HEK293 (cell line): ENCODE results near the gene TEX2.
"Not testable (repeated sequence)": the region's sequence is repeated elsewhere in the genome, so short reads cannot be mapped to it uniquely, and the experiment has no call there.

Experiments used
- CTCF ChIA-PET: fragments of 350-600 bp; formaldehyde crosslinking; extraction: SDS; loops from one replicate; lab custom pipeline; 2021; ENCODE audit warnings: antibody characterized with exemption; lab: Yijun Ruan, JAX
- POLR2A ChIA-PET: fragments of 300-600 bp; formaldehyde crosslinking; extraction: SDS; loops from one replicate; lab custom pipeline; 2020; ENCODE audit warnings: antibody characterized with exemption, inconsistent platforms; lab: Yijun Ruan, JAX
- H3K27ac ChIP-seq: fragments of 200-500 bp; sonication (Bioruptor generic); 2 replicates; pipeline ENCODE4 v1.5.1; 2014; ENCODE audit warnings: low read depth, low read length, control low read depth, inconsistent platforms; ENCODE audit errors: extremely low read depth
- H3K36me3 ChIP-seq, 2 experiments: fragments of 200-500 bp in 1 of 2; sonication (Bioruptor generic) in 1 of 2; 1 replicate in 1 of 2; 2 replicates in 1 of 2; pipeline ENCODE4 v1.5.1; 2014 to 2017; ENCODE audit warnings: inconsistent platforms in 2 of 2, low read length in 2 of 2; ENCODE audit not compliant: control insufficient read depth in 2 of 2, insufficient read depth in 1 of 2
- H3K4me1 ChIP-seq: fragments of 200-500 bp; sonication (Bioruptor generic); 2 replicates; pipeline ENCODE4 v1.5.1; 2014; ENCODE audit warnings: mild to moderate bottlenecking, low read length, inconsistent platforms; ENCODE audit not compliant: control insufficient read depth, insufficient read depth
- H3K4me3 ChIP-seq: 2 replicates; pipeline ENCODE4 v1.5.1; 2011; ENCODE audit warnings: low read depth, mild to moderate bottlenecking, control low read depth, low read length, moderate library complexity
- H3K9me3 ChIP-seq: fragments of 200-500 bp; sonication (Bioruptor generic); 2 replicates; pipeline ENCODE4 v1.5.1; 2014; ENCODE audit warnings: low read depth, low read length, inconsistent platforms; ENCODE audit not compliant: control insufficient read depth, insufficient read depth
- IKZF3 ChIP-seq: fragments of 450-650 bp; IDR thresholded peaks from 2 replicates; pipeline ENCODE4 v1.5.0; 2018; ENCODE audit warnings: missing biosample characterization, mild to moderate bottlenecking, missing genetic modification characterization, moderate library complexity
- KLF8 ChIP-seq: fragments of 450-650 bp; formaldehyde crosslinking; IDR thresholded peaks from 2 replicates; pipeline ENCODE4 v1.5.1; 2016; ENCODE audit warnings: missing biosample characterization, missing genetic modification characterization
- ZIC2 ChIP-seq: fragments of 450-650 bp; formaldehyde crosslinking; IDR thresholded peaks from 2 replicates; pipeline ENCODE4 v1.5.1; 2016; ENCODE audit warnings: missing biosample characterization, missing genetic modification characterization
- ZNF121 ChIP-seq: fragments of 450-650 bp; formaldehyde crosslinking; IDR thresholded peaks from 2 replicates; pipeline ENCODE4 v1.5.1; 2016; ENCODE audit warnings: missing biosample characterization, missing genetic modification characterization
- ZNF175 ChIP-seq: fragments of 450-650 bp; formaldehyde crosslinking; IDR thresholded peaks from 2 replicates; pipeline ENCODE4 v1.5.1; 2016; ENCODE audit warnings: missing biosample characterization, missing genetic modification characterization
- ZNF2 ChIP-seq: fragments of 450-650 bp; formaldehyde crosslinking; IDR thresholded peaks from 2 replicates; pipeline ENCODE4 v1.5.1; 2016; ENCODE audit warnings: missing biosample characterization, missing genetic modification characterization
- ZNF202 ChIP-seq: fragments of 450-650 bp; formaldehyde crosslinking; IDR thresholded peaks from 2 replicates; pipeline ENCODE4 v1.5.1; 2016; ENCODE audit warnings: missing biosample characterization, missing genetic modification characterization, borderline replicate concordance
- ZNF335 ChIP-seq: fragments of 450-650 bp; formaldehyde crosslinking; conservative IDR thresholded peaks from 2 replicates; pipeline ENCODE4 v1.5.1; 2016; ENCODE audit warnings: missing biosample characterization, missing genetic modification characterization
- ZNF394 ChIP-seq: fragments of 450-650 bp; formaldehyde crosslinking; IDR thresholded peaks from 2 replicates; pipeline ENCODE4 v1.5.1; 2016; ENCODE audit warnings: missing biosample characterization, missing genetic modification characterization, mild to moderate bottlenecking, moderate library complexity, borderline replicate concordance
- ZNF664 ChIP-seq: fragments of 450-650 bp; formaldehyde crosslinking; IDR thresholded peaks from 2 replicates; pipeline ENCODE4 v1.5.1; 2016; ENCODE audit warnings: missing biosample characterization, missing genetic modification characterization
- ZXDB ChIP-seq: fragments of 450-650 bp; formaldehyde crosslinking; IDR thresholded peaks from 2 replicates; pipeline ENCODE4 v1.5.1; 2016; ENCODE audit warnings: missing biosample characterization, missing genetic modification characterization
- TF ChIP-seq, protein P1 (sequence below): fragments of 450-650 bp; formaldehyde crosslinking; IDR thresholded peaks from 2 replicates; pipeline ENCODE4 v1.5.1; 2016; ENCODE audit warnings: missing biosample characterization, missing genetic modification characterization

The TEX2 gene

DNA sequence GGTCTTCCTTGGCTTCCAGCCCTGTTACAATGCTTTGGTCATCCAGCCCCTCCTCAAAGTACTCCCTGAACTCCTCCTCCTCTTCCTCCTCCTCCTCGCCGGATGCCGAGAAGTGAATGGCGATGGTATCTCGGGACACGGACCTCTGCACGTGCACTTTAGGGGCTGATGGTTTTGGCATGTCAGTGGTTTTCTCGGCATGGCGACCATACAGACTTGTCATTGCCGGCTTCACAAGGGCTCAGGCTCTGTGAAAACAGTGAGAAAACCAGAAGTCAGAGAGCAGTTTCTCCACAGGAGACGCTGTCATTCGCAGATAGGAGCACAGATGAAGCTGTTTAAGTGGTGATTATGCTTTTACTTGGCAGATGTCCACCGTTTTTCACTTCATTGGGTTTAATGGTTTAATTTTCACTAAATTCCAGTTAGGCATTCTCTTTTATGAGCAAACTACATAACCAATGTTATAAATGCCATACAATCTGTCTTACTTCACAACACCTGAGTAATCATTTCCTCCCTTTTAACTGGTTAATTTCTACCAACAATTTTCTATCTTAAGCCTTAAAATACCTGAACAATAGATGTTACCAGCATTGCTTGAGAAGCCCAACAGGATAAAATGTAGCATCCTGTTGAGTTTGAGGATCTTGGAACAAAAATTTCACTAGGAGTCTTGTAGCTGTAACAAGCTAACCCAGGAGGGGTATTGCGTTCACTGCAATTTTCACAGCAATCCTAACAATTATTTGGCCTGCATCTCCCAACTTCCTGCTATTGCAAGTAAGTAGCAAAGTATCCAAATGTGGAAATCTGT, 48.9 kb downstream of the TEX2 start (continued):
- 0 out of 2 replicates have a peak, but pooled peaks have one; percentile 21 for TF ChIP-seq ZNF394 (tag by site-specific recombination)
- no peak for TF ChIP-seq ZNF2 (tag by site-specific recombination)

DNA sequence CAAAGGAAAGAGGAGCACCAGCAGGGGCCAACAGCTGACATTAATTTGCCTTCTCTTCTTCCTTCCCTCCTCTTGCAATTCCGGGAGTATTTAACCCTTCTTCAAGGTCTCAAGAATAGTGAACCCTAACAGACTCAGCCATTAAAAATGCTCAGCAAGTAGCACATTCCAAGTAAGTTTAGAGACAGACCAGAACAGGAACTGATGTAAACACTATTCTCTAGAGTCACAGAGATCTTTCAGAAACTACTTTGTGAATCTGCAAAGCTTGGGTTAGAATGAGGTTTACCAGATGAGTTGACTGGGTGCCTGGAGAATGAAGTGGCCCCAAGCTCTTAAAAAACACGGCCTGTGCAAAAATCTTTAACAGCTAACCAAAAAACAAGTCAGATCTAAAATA, 50.9 kb downstream of the TEX2 start:
- H3K9me3 ChIP-seq: no peaks in the 10 kb centered on the region
- TF ChIP-seq, protein P1, sequence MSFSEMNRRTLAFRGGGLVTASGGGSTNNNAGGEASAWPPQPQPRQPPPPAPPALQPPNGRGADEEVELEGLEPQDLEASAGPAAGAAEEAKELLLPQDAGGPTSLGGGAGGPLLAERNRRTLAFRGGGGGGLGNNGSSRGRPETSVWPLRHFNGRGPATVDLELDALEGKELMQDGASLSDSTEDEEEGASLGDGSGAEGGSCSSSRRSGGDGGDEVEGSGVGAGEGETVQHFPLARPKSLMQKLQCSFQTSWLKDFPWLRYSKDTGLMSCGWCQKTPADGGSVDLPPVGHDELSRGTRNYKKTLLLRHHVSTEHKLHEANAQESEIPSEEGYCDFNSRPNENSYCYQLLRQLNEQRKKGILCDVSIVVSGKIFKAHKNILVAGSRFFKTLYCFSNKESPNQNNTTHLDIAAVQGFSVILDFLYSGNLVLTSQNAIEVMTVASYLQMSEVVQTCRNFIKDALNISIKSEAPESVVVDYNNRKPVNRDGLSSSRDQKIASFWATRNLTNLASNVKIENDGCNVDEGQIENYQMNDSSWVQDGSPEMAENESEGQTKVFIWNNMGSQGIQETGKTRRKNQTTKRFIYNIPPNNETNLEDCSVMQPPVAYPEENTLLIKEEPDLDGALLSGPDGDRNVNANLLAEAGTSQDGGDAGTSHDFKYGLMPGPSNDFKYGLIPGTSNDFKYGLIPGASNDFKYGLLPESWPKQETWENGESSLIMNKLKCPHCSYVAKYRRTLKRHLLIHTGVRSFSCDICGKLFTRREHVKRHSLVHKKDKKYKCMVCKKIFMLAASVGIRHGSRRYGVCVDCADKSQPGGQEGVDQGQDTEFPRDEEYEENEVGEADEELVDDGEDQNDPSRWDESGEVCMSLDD (tag by site-specific recombination): no peak
- TF ChIP-seq ZNF202 (tag by site-specific recombination) (no peak), ZIC2 (peak; percentile 42; the same call in 1 of the 2 replicates)
- TF ChIP-seq, all 188 proteins: peak for 1
- CTCF ChIA-PET: no interaction called here
- Histone ChIP-seq H3K36me3 (peaks cover 0 to 17% of the 10 kb centered on the region in 2 experiments; a peak in 1 of 3 replicates), H3K4me1 (peaks cover 22% of the 10 kb centered on the region), H3K27ac (no peak overlapping the region), H3K4me3 (no peak overlapping the region)
- POLR2A ChIA-PET: no interaction called here

DNA sequence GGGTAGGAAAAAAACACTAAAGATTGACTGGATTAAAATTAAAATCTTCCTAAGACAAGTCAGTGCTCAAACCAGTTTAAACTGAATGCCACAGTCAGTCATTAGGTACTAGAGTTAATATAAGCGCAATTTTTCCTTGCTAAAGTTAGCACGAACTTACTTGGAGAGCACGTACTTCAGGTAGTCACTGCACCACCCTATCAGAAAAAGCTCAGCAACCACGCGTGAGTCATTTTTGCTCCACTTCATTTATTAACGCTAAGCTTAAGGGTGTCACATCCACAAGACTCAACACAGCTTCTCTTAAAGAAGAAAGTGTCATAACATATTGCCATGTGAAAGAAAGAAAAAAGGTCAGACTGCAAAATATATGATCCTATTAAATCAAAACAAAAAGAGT, 53.1 kb downstream of the TEX2 start:
- Histone ChIP-seq H3K27ac (no peak overlapping the region), H3K9me3 (no peaks in the 10 kb centered on the region), H3K36me3 (peaks cover 0 to 17% of the 10 kb centered on the region in 2 experiments; a peak in 1 of 3 replicates), H3K4me3 (no peak overlapping the region), H3K4me1 (peaks cover 9% of the 10 kb centered on the region)
- ChIA-PET POLR2A (interaction anchor here (0.6 kb wide), 1 partner anchor 46 kb away, joined by 7 read pairs; no protein-coding TSS in a partner anchor), CTCF (interaction anchor here (0.7 to 0.8 kb wide), 2 partner anchors 30 to 60 kb away, joined by 4 to 6 read pairs; no protein-coding TSS in a partner anchor)
- no peak for TF ChIP-seq KLF8 (tag by site-specific recombination)
- no peak for TF ChIP-seq ZNF175
- no peak for TF ChIP-seq ZXDB
- TF ChIP-seq ZNF2 (tag by site-specific recombination): no peak

DNA sequence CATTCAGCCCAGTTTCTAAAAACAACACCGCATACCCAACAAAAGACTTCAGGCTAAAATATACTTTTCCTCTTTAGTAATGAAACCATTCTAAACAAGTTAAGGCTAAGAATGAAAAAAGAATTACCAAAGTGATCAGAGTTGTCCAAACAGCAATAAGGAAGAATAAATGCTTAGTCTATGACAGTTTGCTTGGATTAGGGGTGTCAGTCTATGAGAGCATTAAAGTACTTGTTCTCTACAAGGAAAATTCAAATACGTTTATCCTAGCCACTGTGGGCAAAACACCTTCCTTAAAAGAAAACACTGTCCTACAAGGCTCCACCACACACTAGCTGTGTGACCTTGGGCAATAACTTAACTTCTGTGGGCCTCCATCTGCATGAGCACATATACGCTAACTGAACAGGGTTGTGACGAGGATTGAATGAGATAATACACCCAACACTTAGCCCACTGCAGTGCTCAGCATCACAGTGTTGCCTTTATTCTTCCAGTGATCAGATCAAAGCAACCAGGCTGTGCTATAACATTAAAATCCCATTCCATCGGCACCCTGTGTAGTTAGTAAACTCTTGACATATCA, 53.6 kb downstream of the TEX2 start:
- ChIA-PET POLR2A (no interaction called here), CTCF (interaction anchor here (0.6 to 0.7 kb wide), 3 partner anchors 8 to 290 kb away, joined by 3 to 4 read pairs (median 3); no protein-coding TSS in a partner anchor)
- TF ChIP-seq ZNF335 (tag by site-specific recombination): no peak
- peak; percentile 83 for TF ChIP-seq ZNF664 (tag by site-specific recombination)
- no peak for TF ChIP-seq IKZF3 (tag by site-specific recombination)
- TF ChIP-seq ZIC2: peak; percentile 44; the same call in 1 of the 2 replicates

DNA sequence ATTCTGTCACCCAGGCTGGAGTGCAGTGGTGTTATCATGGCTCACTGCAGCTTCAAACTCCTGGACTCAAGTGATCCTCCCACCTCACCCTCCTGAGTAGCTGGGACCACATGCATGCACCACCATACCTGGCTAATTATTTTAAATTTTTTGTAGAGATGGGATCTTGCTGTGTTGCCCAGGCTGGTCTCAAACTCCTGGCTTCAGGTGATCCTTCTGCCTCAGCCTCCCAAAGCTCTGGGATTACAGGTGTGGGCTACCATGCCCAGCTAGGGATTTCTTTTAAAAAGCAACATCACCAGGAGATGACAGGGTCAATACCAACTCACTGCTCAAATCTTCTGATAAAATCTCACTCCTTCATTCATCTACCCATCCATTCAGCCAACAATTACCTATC, 54.4 kb downstream of the TEX2 start:
- H3K27ac ChIP-seq, H3K9me3 ChIP-seq, H3K4me3 ChIP-seq, CTCF ChIA-PET, H3K4me1 ChIP-seq: not testable (repeated sequence)
- peak; percentile 75 for TF ChIP-seq ZNF121 (tag by site-specific recombination)
- TF ChIP-seq, all 188 proteins: peak for 1; not testable (repeated sequence) for 187
- POLR2A ChIA-PET: interaction anchor here (1.9 kb wide), 1 partner anchor 63 kb away, joined by 5 read pairs; no protein-coding TSS in a partner anchor
- H3K36me3 ChIP-seq: peaks cover 0 to 16% of the 10 kb centered on the region in 2 experiments; a peak in 1 of 3 replicates

More for the DNA sequence above, 53.6 kb downstream of the TEX2 start:
- no peak overlapping the region for H3K27ac ChIP-seq
- no peak overlapping the region for H3K4me3 ChIP-seq
- H3K4me1 ChIP-seq: peaks cover 4% of the 10 kb centered on the region
- H3K9me3 ChIP-seq: no peaks in the 10 kb centered on the region
- peaks cover 0 to 17% of the 10 kb centered on the region in 2 experiments; a peak in 1 of 3 replicates for H3K36me3 ChIP-seq
